ENCODE results near the gene KATNBL1.
"Not testable (repeated sequence)": the region's sequence is repeated elsewhere in the genome, so short reads cannot be mapped to it uniquely, and the experiment has no call there.

Gene KATNBL1

GRCh38 chr15:34193272-34193671, 16.6 kb downstream of the KATNBL1 start:
- DNase-seq, result not testable (repeated sequence)

GRCh38 chr15:34188711-34189110, 21.2 kb downstream of the KATNBL1 start:
- DNase-seq, result no peak

GRCh38 chr15:34185666-34186065, 24.2 kb downstream of the KATNBL1 start:
- DNase-seq, result no peak

GRCh38 chr15:34182942-34183341, 27.0 kb downstream of the KATNBL1 start:
- DNase-seq, result no peak

GRCh38 chr15:34179234-34179633, 30.7 kb downstream of the KATNBL1 start:
- DNase-seq, result no peak

GRCh38 chr15:34165987-34166573, 43.8 kb downstream of the KATNBL1 start:
- DNase-seq, result not testable (repeated sequence)

GRCh38 chr15:34161329-34161963, 48.5 kb downstream of the KATNBL1 start:
- DNase-seq, result no peak

- DNase-seq, result no peak
These were observed 49.2 kb downstream of the KATNBL1 start for GRCh38 chr15:34160735-34161134.

GRCh38 chr15:34158355-34158754, 51.5 kb downstream of the KATNBL1 start:
- no peak for DNase-seq

GRCh38 chr15:34155859-34156258, 54.0 kb downstream of the KATNBL1 start:
- no peak for DNase-seq

- DNase-seq, result peak in 1 of 2 experiments; percentile 3
These were observed 55.1 kb downstream of the KATNBL1 start for GRCh38 chr15:34154725-34155204.

GRCh38 chr15:34147371-34148140, 62.3 kb downstream of the KATNBL1 start:
- no peak for DNase-seq

- no peak for DNase-seq
These were observed 76.4 kb downstream of the KATNBL1 start for GRCh38 chr15:34133511-34133910.

- no peak for DNase-seq
These were observed 77.0 kb downstream of the KATNBL1 start for GRCh38 chr15:34132881-34133280.

- no peak for DNase-seq
These were observed 81.0 kb downstream of the KATNBL1 start for GRCh38 chr15:34128898-34129297.

- DNase-seq, result no peak
These were observed 83.4 kb downstream of the KATNBL1 start for GRCh38 chr15:34126522-34126921.

GRCh38 chr15:34125945-34126344, 84.0 kb downstream of the KATNBL1 start:
- DNase-seq, result no peak

- no peak for DNase-seq
These were observed 85.2 kb downstream of the KATNBL1 start for GRCh38 chr15:34124651-34125050.

- DNase-seq, result no peak
These were observed 87.1 kb downstream of the KATNBL1 start for GRCh38 chr15:34122771-34123183.

- DNase-seq, result not testable (repeated sequence)
These were observed 88.1 kb downstream of the KATNBL1 start for GRCh38 chr15:34121786-34122185.

- not testable (repeated sequence) for DNase-seq
These were observed 89.5 kb downstream of the KATNBL1 start for GRCh38 chr15:34120420-34120819.

GRCh38 chr15:34119291-34119690, 90.6 kb downstream of the KATNBL1 start:
- no peak for DNase-seq

GRCh38 chr15:34116620-34117019, 93.3 kb downstream of the KATNBL1 start:
- no peak for DNase-seq

- no peak for DNase-seq
These were observed 95.2 kb downstream of the KATNBL1 start for GRCh38 chr15:34114739-34115138.

Data from AML-193 (cell line).